Nephron (organoid): ENCODE results near the gene ERC1.

Experiments
- H3K27ac Mint-ChIP-seq, 3 experiments: 2 replicates each; pipeline ENCODE4 v1.8.0; 2020; ENCODE audit warnings: mixed read lengths in 3 of 3, mild to moderate bottlenecking in 2 of 3, moderate library complexity in 1 of 3
- H3K27me3 Mint-ChIP-seq: 2 replicates; pipeline ENCODE4 v1.8.0; 2021; ENCODE audit warnings: low read depth, mild to moderate bottlenecking, moderate library complexity, mixed read lengths
- H3K36me3 Mint-ChIP-seq: 2 replicates; pipeline ENCODE4 v1.8.0; 2020; ENCODE audit warnings: low read depth, mixed read lengths
- H3K4me1 Mint-ChIP-seq: 2 replicates; pipeline ENCODE4 v1.8.0; 2020; ENCODE audit warnings: mixed read lengths
- H3K4me3 Mint-ChIP-seq, 3 experiments: 2 replicates each; pipeline ENCODE4 v1.8.0; 2020; ENCODE audit warnings: mild to moderate bottlenecking in 3 of 3, mixed read lengths in 3 of 3, moderate library complexity in 2 of 3
- H3K9me3 Mint-ChIP-seq: 2 replicates; pipeline ENCODE4 v1.8.0; 2020; ENCODE audit warnings: mixed read lengths
- TF ChIP-seq, protein P1 (sequence below), 3 experiments: fragments of 200-600 bp; sonication (generic); IDR thresholded peaks; one replicate each; pipeline ENCODE4 v1.5.0; 2021; ENCODE audit warnings: antibody characterized with exemption in 3 of 3; ENCODE audit not compliant: unreplicated experiment in 3 of 3

ERC1 gene

DNA sequence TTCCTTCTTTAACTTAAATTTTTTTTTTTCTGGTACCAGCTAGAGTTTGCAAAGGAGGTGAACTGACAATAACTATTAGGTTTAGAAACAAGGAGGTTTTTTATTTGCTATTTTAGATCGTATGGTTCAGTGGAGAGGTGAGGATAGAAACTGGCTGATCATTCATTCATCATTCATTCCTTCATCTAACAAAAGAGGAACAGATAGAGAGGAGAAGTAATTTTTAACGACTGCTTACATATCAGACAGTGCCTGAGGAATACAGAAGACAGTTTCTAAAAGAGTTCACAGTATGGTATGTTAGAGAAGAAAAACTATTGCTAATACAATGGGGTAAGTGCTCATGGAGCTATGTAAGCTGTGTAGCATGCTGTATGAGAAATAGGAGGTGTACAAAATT, 111.1 kb downstream of the ERC1 start:
- Mint-ChIP-seq H3K4me1 (peaks cover 11% of the 10 kb centered on the region), H3K9me3 (no peaks in the 10 kb centered on the region)

DNA sequence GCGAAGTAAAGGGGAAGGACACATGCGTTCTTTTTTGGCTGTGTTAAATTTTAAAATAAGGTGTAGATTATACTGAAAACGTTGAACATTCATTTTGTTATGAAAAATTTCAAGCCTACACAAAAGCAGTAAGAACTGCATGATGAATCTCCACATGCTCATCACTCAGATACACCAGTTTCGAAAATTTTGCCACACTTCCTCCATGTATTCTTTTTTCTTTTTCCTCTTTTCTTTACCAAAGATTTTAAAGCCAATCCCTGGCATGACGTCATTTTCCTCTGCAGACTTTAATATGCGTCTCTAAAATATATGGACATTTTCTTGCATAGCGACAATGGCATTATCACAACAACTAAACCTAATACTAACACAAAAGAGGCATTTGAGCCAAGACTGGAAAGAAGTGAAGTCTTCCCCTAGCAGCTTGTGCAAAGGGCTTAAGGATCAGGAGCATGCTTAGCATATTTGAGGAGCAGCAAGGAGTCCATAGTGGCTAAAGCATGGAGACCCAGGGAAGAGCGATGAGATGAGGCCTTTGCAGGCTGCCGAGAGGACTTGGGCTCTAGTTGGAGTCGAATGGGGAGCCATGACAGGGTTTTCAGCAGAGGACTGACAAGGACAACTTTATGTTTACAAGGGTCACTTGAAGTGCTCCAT, 111.9 kb downstream of the ERC1 start:
- H3K36me3 Mint-ChIP-seq = peaks cover 4% of the 10 kb centered on the region
- H3K4me1 Mint-ChIP-seq = peaks cover 11% of the 10 kb centered on the region
- no peaks in the 10 kb centered on the region for H3K9me3 Mint-ChIP-seq
- no peak overlapping the region for H3K27ac Mint-ChIP-seq
- no peaks in the 10 kb centered on the region for H3K27me3 Mint-ChIP-seq
- TF ChIP-seq, protein P1, sequence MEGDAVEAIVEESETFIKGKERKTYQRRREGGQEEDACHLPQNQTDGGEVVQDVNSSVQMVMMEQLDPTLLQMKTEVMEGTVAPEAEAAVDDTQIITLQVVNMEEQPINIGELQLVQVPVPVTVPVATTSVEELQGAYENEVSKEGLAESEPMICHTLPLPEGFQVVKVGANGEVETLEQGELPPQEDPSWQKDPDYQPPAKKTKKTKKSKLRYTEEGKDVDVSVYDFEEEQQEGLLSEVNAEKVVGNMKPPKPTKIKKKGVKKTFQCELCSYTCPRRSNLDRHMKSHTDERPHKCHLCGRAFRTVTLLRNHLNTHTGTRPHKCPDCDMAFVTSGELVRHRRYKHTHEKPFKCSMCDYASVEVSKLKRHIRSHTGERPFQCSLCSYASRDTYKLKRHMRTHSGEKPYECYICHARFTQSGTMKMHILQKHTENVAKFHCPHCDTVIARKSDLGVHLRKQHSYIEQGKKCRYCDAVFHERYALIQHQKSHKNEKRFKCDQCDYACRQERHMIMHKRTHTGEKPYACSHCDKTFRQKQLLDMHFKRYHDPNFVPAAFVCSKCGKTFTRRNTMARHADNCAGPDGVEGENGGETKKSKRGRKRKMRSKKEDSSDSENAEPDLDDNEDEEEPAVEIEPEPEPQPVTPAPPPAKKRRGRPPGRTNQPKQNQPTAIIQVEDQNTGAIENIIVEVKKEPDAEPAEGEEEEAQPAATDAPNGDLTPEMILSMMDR (IDR thresholded peaks at IDR 0.05; ENCODE audit: unreplicated experiment in 3 of 3) = no peak
- no peak overlapping the region for H3K4me3 Mint-ChIP-seq

More for the DNA sequence above, 111.1 kb downstream of the ERC1 start:
- TF ChIP-seq, protein P1 (IDR thresholded peaks at IDR 0.05; ENCODE audit: unreplicated experiment in 3 of 3) = no peak
- peaks cover 3% of the 10 kb centered on the region for H3K27me3 Mint-ChIP-seq
- no peak overlapping the region for H3K27ac Mint-ChIP-seq
- H3K4me3 Mint-ChIP-seq = no peak overlapping the region
- peaks cover 2% of the 10 kb centered on the region for H3K36me3 Mint-ChIP-seq

DNA sequence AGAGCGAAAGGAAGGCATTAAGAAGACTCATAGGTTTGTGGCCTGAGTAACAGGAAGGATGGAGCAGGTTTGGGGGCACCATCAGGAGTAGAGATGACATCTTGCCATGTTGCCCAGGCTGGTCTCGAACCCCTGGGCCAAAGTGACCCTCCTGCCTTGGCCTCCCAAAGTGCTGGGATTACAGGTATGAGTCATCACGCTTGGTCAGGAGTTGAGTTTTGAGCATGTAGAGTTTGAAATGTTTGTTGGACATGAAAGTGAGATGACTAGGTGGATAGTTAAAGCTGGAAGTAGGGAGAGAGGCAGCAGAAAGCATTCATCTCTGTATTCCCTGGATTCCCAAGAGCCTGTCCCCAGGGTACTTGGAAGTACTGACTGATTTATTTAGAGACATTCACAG, 112.6 kb downstream of the ERC1 start:
- no peaks in the 10 kb centered on the region for H3K9me3 Mint-ChIP-seq
- TF ChIP-seq, protein P1 (IDR thresholded peaks at IDR 0.05; ENCODE audit: unreplicated experiment in 3 of 3) = no peak
- no peaks in the 10 kb centered on the region for H3K27me3 Mint-ChIP-seq
- peaks cover 6% of the 10 kb centered on the region for H3K4me1 Mint-ChIP-seq
- no peak overlapping the region for H3K4me3 Mint-ChIP-seq
- peaks cover 4% of the 10 kb centered on the region for H3K36me3 Mint-ChIP-seq
- H3K27ac Mint-ChIP-seq = no peak overlapping the region

DNA sequence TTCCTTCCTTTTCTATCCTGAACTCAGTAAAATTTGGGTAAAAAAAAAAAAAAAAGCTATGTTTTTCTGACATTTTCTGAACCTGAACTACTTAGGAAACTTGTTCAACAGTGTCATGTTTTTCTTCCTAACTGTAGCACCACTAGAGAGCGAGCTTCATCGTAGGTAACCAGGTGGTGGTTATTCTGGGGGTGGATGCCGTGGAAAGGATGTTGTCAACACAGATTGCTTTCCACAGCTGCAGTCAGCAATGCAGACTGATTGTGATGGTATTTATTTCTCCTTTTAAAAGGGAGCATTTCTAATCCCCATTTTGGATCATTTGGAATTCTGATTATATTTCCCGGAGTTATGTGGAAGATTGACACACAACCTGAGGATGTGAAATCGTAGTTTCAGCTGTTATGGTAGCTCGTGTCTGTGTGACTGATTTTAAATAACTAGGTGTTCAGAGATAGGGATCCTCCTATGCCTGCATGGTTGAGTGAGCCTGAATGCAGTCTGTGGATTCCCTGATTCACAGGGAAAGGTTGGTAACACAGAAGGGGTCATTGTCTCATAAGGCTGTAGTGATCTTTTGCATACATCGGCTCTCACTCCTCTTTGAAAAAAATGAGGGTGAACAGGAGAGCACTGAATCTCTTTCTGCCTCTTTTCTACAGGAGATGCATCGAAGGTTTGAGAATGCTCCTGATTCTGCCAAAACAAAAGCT, 113.2 kb downstream of the ERC1 start:
- H3K4me1 Mint-ChIP-seq = peaks cover 6% of the 10 kb centered on the region
- no peaks in the 10 kb centered on the region for H3K9me3 Mint-ChIP-seq
- no peak overlapping the region for H3K27ac Mint-ChIP-seq
- no peak overlapping the region for H3K4me3 Mint-ChIP-seq
- peaks cover 4% of the 10 kb centered on the region for H3K36me3 Mint-ChIP-seq
- TF ChIP-seq, protein P1 (IDR thresholded peaks at IDR 0.05; ENCODE audit: unreplicated experiment in 3 of 3) = no peak
- H3K27me3 Mint-ChIP-seq = no peaks in the 10 kb centered on the region

DNA sequence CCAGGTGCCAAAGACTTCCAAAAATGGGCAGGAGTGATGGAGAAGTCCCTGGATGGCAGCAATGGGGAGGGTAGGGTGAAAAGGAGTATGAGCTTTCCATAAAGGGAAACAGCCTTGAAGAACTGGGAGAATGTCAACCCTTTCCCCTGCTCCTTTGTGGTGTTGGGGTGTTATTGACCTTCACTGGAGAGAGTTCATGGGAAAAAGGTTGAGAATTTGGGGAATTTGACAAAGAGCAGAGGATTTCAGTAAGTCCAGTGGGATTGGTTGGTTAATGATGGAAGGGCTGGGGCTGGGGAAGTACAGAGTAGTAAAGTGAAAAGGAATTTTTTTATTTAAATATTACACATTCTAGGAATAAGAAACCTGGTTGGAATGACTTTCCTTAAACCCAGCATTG, 116.6 kb downstream of the ERC1 start:
- Mint-ChIP-seq H3K36me3 (peaks cover 24% of the 10 kb centered on the region), H3K4me1 (peaks cover 6% of the 10 kb centered on the region), H3K27ac (no peak overlapping the region), H3K4me3 (no peak overlapping the region), H3K27me3 (no peaks in the 10 kb centered on the region), H3K9me3 (no peaks in the 10 kb centered on the region)
- TF ChIP-seq, protein P1 (IDR thresholded peaks at IDR 0.05; ENCODE audit: unreplicated experiment in 3 of 3) = no peak

DNA sequence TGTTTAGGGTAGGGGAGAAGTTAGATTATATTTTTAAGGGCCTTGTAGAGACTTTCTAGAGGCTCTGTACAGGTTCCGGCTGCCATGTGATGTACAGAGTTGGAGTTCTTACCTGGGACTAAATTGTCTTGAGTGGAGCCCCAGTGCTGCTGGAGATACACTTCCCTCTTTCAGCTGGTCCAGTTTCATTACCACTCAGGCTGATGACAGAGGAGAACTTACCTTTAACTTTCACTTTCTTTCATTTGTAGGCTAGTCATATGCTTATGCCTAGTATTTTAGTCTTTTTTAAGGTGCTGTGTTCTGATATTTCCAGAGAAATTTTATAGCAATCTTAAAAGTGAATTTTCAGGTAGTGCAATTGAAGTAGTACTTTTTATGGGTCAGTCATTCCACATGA, 117.3 kb downstream of the ERC1 start:
- Mint-ChIP-seq H3K9me3 (no peaks in the 10 kb centered on the region), H3K4me3 (no peak overlapping the region), H3K27me3 (no peaks in the 10 kb centered on the region), H3K27ac (no peak overlapping the region), H3K36me3 (peaks cover 24% of the 10 kb centered on the region), H3K4me1 (peaks cover 4% of the 10 kb centered on the region)
- TF ChIP-seq, protein P1 (IDR thresholded peaks at IDR 0.05; ENCODE audit: unreplicated experiment in 3 of 3) = no peak
